K562 (cell line): Measurements from ENCODE around the gene MAGI1. TPM values are rescaled to one million over a fixed set of nuclear protein-coding genes. Genes with fewer than 3 reads are reported as not detected.

ENCODE experiments used
- ATAC-seq: fragments of 200-7000 bp; cut with Tn5 transposase; 3 replicates; pipeline ENCODE4 v1.9.1; 2020; ENCODE audit warnings: moderate library complexity
- BruUV-seq: library from RNA; stranded (reverse); fragments of 400-500 nt; replicated peaks from 2 replicates; lab custom pipeline; 2021; lab: Mats Ljungman, UMichigan
- CTCF ChIA-PET: fragments of 300-600 bp; formaldehyde crosslinking; extraction: SDS; loops from one replicate; lab custom pipeline; 2021; ENCODE audit warnings: low intra/inter-chr PET ratio; lab: Yijun Ruan, JAX
- POLR2A ChIA-PET: fragments of 300-600, 350-650 bp; sonication (Branson Sonifier 250); formaldehyde crosslinking; extraction: SDS; loops from one replicate; lab custom pipeline; 2021; ENCODE audit warnings: antibody characterized with exemption, inconsistent platforms; lab: Yijun Ruan, JAX
- DNase-seq, 4 experiments: peaks; one replicate each; pipeline versions ENCODE4 v3.0.0 to v3.0.0-alpha.2; 2011 to 2018; ENCODE audit warnings: low spot score in 3 of 4, mixed read lengths in 3 of 4; ENCODE audit errors: extremely low read depth in 1 of 4
- FAIRE-seq: peaks from 2 replicates; lab custom pipeline; 2011; peaks lifted over from hg19 to GRCh38; lab: Jason Lieb, UNC
- H2AFZ ChIP-seq: 2 replicates; pipeline ENCODE4 v1.6.0; 2011; ENCODE audit warnings: low read depth, low read length, control low read depth, inconsistent platforms
- H3K27ac ChIP-seq: fragments of 200-600 bp; 3 replicates; pipeline ENCODE4 v1.8.0; 2011; ENCODE audit warnings: low read depth, mild to moderate bottlenecking, control low read depth, inconsistent platforms, low read length, moderate library complexity, mixed read lengths; ENCODE audit errors: extremely low read depth
- H3K27me3 ChIP-seq, 2 experiments: fragments of 300-600 bp in 1 of 2; 2 replicates in 1 of 2; 3 replicates in 1 of 2; pipeline versions ENCODE4 v1.6.0 to v1.8.0; 2011; ENCODE audit warnings: inconsistent platforms in 2 of 2, low read length in 2 of 2, mild to moderate bottlenecking in 1 of 2, mixed read lengths in 1 of 2, moderate library complexity in 1 of 2; ENCODE audit not compliant: control insufficient read depth in 2 of 2, insufficient read depth in 2 of 2
- H3K36me3 ChIP-seq: fragments of 300-600 bp; 3 replicates; pipeline ENCODE4 v1.8.0; 2011; ENCODE audit warnings: mild to moderate bottlenecking, low read length, inconsistent platforms; ENCODE audit not compliant: control insufficient read depth, insufficient read depth
- H3K4me1 ChIP-seq, 2 experiments: fragments of 200-600 bp in 1 of 2; replicated peaks in 1 of 2; 2 replicates in 1 of 2; 3 replicates in 1 of 2; pipeline versions ENCODE4 v1.5.1 to v1.8.0; 2011; ENCODE audit warnings: inconsistent platforms in 2 of 2, low read length in 2 of 2, mild to moderate bottlenecking in 1 of 2, mixed read lengths in 1 of 2, moderate library complexity in 1 of 2; ENCODE audit not compliant: control insufficient read depth in 2 of 2, insufficient read depth in 2 of 2
- H3K4me2 ChIP-seq: 2 replicates; pipeline ENCODE4 v1.6.1; 2011; ENCODE audit warnings: low read length, control low read depth, inconsistent platforms, mixed read lengths; ENCODE audit not compliant: insufficient read depth
- H3K4me3 ChIP-seq: fragments of 200-600 bp; sonication (generic), shearing (Covaris generic); 2 replicates; pipeline ENCODE4 v1.5.1; 2016; ENCODE audit warnings: control low read depth, inconsistent platforms
- H3K79me2 ChIP-seq: fragments of 200-600 bp; 3 replicates; pipeline ENCODE4 v1.8.0; 2011; ENCODE audit warnings: low read length, inconsistent platforms; ENCODE audit not compliant: control insufficient read depth, insufficient read depth
- H3K9ac ChIP-seq, 2 experiments: 2 replicates each; pipeline versions ENCODE4 v1.6.0 to v1.6.1; 2011; ENCODE audit warnings: low read depth in 2 of 2, low read length in 2 of 2, control low read depth in 1 of 2, inconsistent platforms in 1 of 2, mild to moderate bottlenecking in 1 of 2, mixed read lengths in 1 of 2; ENCODE audit not compliant: insufficient read depth in 1 of 2
- H3K9me1 ChIP-seq: one replicate; pipeline ENCODE4 v1.6.0; 2011; ENCODE audit warnings: inconsistent platforms, mild to moderate bottlenecking, low read length, moderate library complexity; ENCODE audit not compliant: control insufficient read depth, insufficient read depth
- H3K9me3 ChIP-seq: replicated peaks from 2 replicates; pipeline ENCODE4 v1.5.1; 2011; ENCODE audit warnings: low read depth, low read length, inconsistent platforms; ENCODE audit not compliant: control insufficient read depth, insufficient read depth
- H4K20me1 ChIP-seq: replicated peaks from 2 replicates; pipeline ENCODE4 v1.6.1; 2011; ENCODE audit warnings: low read length, inconsistent platforms, mixed read lengths; ENCODE audit not compliant: control insufficient read depth, insufficient read depth
- CTCF ChIP-seq, 3 experiments: IDR thresholded peaks in 2 of 3; conservative IDR thresholded peaks in 1 of 3; 2 replicates each; pipeline ENCODE4 v1.5.1; 2011 to 2012; ENCODE audit warnings: low read length in 3 of 3, mild to moderate bottlenecking in 3 of 3, control low read depth in 2 of 3, improper control_type of control experiment in 1 of 3, inconsistent platforms in 1 of 3, low read depth in 1 of 3, mixed read lengths in 1 of 3, moderate library complexity in 1 of 3; ENCODE audit not compliant: insufficient read depth in 2 of 3
- HDAC3 ChIP-seq: fragments of 450-650 bp; IDR thresholded peaks from 2 replicates; pipeline ENCODE4 v1.6.1; 2018; ENCODE audit warnings: borderline replicate concordance, mild to moderate bottlenecking, moderate library complexity; ENCODE audit not compliant: partially characterized antibody
- RAD21 ChIP-seq, 2 experiments: fragments of 250-450 bp in 1 of 2; fragments of 450-650 bp in 1 of 2; sonication (Bioruptor Pico) in 1 of 2; formaldehyde crosslinking in 1 of 2; IDR thresholded peaks in 1 of 2; conservative IDR thresholded peaks in 1 of 2; 2 replicates each; pipeline versions ENCODE4 v1.4.0 to v1.8.0; 2020 to 2022; ENCODE audit warnings: mild to moderate bottlenecking in 2 of 2, moderate library complexity in 1 of 2
- SMC3 ChIP-seq: conservative IDR thresholded peaks from 2 replicates; pipeline ENCODE4 v1.6.1; 2011; ENCODE audit warnings: low read depth, low read length, improper control_type of control experiment; ENCODE audit not compliant: insufficient read depth
- ZNF197 ChIP-seq: fragments of 200-800 bp; sonication (Bioruptor generic); IDR thresholded peaks from 2 replicates; pipeline ENCODE4 v1.6.1; 2016; ENCODE audit warnings: low read depth, missing genetic modification characterization, missing compliant biosample characterization
- WGBS: fragments of 100-300 bp; shearing (Covaris generic); methylation state at CpG from one replicate; pipeline ENCODE4 v1.1.6; 2016; ENCODE audit warnings: low coverage, mixed read lengths; ENCODE audit not compliant: insufficient coverage; ENCODE audit errors: missing lambda C conversion rate; 5-methylcytosine and 5-hydroxymethylcytosine counted together
- in situ Hi-C: fragments of 300-500 bp; cut with MboI; formaldehyde crosslinking; loops from 4 replicates; pipeline ENCODE4 v1.15.0; 2018; ENCODE audit warnings: inconsistent platforms, mixed read lengths
- intact Hi-C: fragments of 100-400 bp; cut with micrococcal nuclease; formaldehyde crosslinking; loops from 2 replicates; pipeline ENCODE4 v1.14.2; 2022
- polyA plus RNA-seq, 8 experiments: library from polyadenylated mRNA; depleted of rRNA in 4 of 8; stranded (reverse) in 5 of 8; unstranded in 3 of 8; fragments of >200 nt; fragmentation: Nextera tagmentation in 2 of 8; fragmentation: Illumina TruSeq in 1 of 8; extraction: Ambion mirVana in 2 of 8; extraction: Trizol in 1 of 8; gene quantifications; 2 replicates each; pipeline versions ENCODE4 v1.2.1 to v1.2.3, GENCODE V29; 2011 to 2014; ENCODE audit warnings: inconsistent platforms in 1 of 8, missing spikeins in 1 of 8
- total RNA-seq, 7 experiments: library from RNA; depleted of rRNA in 6 of 7; stranded (reverse); fragments of >200 nt in 6 of 7; fragmentation: Illumina TruSeq in 2 of 7; extraction: Trizol in 2 of 7; gene quantifications; 2 replicates each; pipeline versions ENCODE4 v1.2.1 to v1.2.3, GENCODE V29; 2011 to 2021; ENCODE audit warnings: low replicate concordance in 1 of 7
- TF ChIP-seq, protein P1 (sequence below): sonication (generic); formaldehyde crosslinking; IDR thresholded peaks from 2 replicates; pipeline ENCODE4 v1.8.0; 2022; ENCODE audit warnings: mild to moderate bottlenecking, missing genetic modification reagents

MAGI1 gene
- total and polyA plus RNA-seq, 9 of the 15 experiments (the other 6 are each of a cell fraction or from before 2014, with no cell fraction given) = 7.8 to 59.4 (median 43.2) TPM

GRCh38 chr3:65785065-65785645 lies 253.6 kb downstream of the MAGI1 start:
- peak; percentile 65; the same call in 2 of the 3 replicates for ATAC-seq
- Histone ChIP-seq H2AFZ (no peak overlapping the region), H3K4me2 (no peak overlapping the region), H3K36me3 (no peaks in the 10 kb centered on the region), H3K27me3 (peaks cover 0 to 2% of the 10 kb centered on the region in 2 experiments; a peak in 2 of 5 replicates), H3K79me2 (no peaks in the 10 kb centered on the region), H4K20me1 (no peaks in the 10 kb centered on the region), H3K9ac (no peak overlapping the region), H3K9me1 (no peaks in the 10 kb centered on the region), H3K27ac (no peak overlapping the region), H3K4me3 (no peak overlapping the region), H3K9me3 (no peaks in the 10 kb centered on the region), H3K4me1 (no peaks in the 10 kb centered on the region)
- in situ Hi-C loops (loop anchor here (25.0 kb wide), 1 partner anchor 352 kb away; no protein-coding TSS in a partner anchor), intact Hi-C loops (loop anchor here (1.0 to 10.0 kb wide), 2 partner anchors 130 to 353 kb away; no protein-coding TSS in a partner anchor)
- no peak for FAIRE-seq
- 19% methylated on average over 6 of the region's 6 CpGs for WGBS
- peak; percentile 20 to 44 (median 26) for DNase-seq
- ChIA-PET CTCF (interaction anchor here (0.6 to 0.7 kb wide), 2 partner anchors 351 to 443 kb away, joined by 4 read pairs; no protein-coding TSS in a partner anchor), POLR2A (interaction anchor here (0.6 kb wide), 1 partner anchor 386 kb away, joined by 3 read pairs; no protein-coding TSS in a partner anchor)
- BruUV-seq = no TSS peak
- TF ChIP-seq RAD21 (CRISPR knock-in tag; conservative IDR thresholded peaks at IDR 0.05 in 1 of 2, IDR thresholded peaks at IDR 0.05 in 1 of 2) = peak; percentile 43 to 73; a peak in 3 of 4 replicates
- no peak for TF ChIP-seq HDAC3
- TF ChIP-seq SMC3 = peak; percentile 45; the same call in 1 of the 2 replicates
- peak; percentile 45 to 65 (median 52); a peak in 5 of 6 replicates for TF ChIP-seq CTCF (IDR thresholded peaks at IDR 0.05 in 2 of 3, conservative IDR thresholded peaks at IDR 0.05 in 1 of 3; ENCODE audit: insufficient read depth in 2 of 3, low read depth in 1 of 3, low read length in 3 of 3)
- TF ChIP-seq ZNF197 (CRISPR knock-in tag) = no peak
- TF ChIP-seq, protein P1, sequence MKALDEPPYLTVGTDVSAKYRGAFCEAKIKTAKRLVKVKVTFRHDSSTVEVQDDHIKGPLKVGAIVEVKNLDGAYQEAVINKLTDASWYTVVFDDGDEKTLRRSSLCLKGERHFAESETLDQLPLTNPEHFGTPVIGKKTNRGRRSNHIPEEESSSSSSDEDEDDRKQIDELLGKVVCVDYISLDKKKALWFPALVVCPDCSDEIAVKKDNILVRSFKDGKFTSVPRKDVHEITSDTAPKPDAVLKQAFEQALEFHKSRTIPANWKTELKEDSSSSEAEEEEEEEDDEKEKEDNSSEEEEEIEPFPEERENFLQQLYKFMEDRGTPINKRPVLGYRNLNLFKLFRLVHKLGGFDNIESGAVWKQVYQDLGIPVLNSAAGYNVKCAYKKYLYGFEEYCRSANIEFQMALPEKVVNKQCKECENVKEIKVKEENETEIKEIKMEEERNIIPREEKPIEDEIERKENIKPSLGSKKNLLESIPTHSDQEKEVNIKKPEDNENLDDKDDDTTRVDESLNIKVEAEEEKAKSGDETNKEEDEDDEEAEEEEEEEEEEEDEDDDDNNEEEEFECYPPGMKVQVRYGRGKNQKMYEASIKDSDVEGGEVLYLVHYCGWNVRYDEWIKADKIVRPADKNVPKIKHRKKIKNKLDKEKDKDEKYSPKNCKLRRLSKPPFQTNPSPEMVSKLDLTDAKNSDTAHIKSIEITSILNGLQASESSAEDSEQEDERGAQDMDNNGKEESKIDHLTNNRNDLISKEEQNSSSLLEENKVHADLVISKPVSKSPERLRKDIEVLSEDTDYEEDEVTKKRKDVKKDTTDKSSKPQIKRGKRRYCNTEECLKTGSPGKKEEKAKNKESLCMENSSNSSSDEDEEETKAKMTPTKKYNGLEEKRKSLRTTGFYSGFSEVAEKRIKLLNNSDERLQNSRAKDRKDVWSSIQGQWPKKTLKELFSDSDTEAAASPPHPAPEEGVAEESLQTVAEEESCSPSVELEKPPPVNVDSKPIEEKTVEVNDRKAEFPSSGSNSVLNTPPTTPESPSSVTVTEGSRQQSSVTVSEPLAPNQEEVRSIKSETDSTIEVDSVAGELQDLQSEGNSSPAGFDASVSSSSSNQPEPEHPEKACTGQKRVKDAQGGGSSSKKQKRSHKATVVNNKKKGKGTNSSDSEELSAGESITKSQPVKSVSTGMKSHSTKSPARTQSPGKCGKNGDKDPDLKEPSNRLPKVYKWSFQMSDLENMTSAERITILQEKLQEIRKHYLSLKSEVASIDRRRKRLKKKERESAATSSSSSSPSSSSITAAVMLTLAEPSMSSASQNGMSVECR (CRISPR knock-in tag) = no peak
